ENCODE results near the gene WDR93. TPM values are rescaled to one million over a fixed set of nuclear protein-coding genes. Genes with fewer than 3 reads are reported as not detected.

WDR93 gene
- 0.31 TPM for total RNA-seq

GRCh38 chr15:89690276-89691218, at the start of gene WDR93, which contains the start of gene PEX11A:
Gene WDR93 (plus strand): TSS chr15:89690811. CDS start chr15:89701747, 10,936 bp downstream.
Gene PEX11A (minus strand): TSS chr15:89690754. CDS start chr15:89690632, 122 bp downstream.
- DNase-seq, result peak; percentile 54

- DNase-seq, result no peak
Measured at GRCh38 chr15:89641053-89641452, 49.6 kb upstream of the WDR93 start.

- no peak for DNase-seq
Measured at GRCh38 chr15:89642106-89642505, 48.5 kb upstream of the WDR93 start.

- DNase-seq, result no peak
Measured at GRCh38 chr15:89645680-89646079, 44.9 kb upstream of the WDR93 start.

DNA sequence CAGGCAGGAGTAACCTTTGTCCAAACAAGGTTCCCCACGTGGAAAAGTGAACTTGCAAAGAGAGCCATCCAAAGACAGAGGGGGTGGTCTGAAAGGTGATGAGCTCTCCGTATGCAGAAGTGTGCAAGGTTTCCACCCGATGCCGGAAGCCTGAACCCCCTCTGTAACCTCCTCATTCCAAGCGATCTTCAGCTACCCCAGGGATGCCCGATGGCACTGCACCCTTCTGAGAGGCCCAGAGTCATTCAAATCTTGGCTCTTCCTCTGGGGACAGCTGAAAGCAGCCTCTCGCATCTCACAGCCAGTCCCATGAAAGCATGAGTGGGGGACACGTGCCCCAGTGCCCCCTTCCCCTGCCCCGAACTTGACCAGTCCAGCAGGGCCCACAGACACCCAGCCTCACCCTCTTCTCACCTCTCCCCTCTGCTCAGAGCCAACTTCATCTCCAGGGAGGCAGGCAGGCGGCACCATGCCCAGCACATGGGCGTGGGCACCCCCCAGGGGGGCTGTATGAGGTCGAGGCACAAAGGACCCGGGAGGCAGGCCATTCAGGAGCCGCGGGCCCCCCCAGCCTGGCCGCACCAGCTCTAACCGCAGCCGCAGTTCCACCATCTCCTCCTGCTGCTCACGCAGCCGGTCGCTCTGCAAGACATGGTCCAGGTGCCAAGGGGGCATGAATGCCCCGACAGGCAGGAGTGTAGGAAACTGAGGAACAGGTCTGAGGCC, 44.0 kb upstream of the WDR93 start:
- DNase-seq, result no peak

DNA sequence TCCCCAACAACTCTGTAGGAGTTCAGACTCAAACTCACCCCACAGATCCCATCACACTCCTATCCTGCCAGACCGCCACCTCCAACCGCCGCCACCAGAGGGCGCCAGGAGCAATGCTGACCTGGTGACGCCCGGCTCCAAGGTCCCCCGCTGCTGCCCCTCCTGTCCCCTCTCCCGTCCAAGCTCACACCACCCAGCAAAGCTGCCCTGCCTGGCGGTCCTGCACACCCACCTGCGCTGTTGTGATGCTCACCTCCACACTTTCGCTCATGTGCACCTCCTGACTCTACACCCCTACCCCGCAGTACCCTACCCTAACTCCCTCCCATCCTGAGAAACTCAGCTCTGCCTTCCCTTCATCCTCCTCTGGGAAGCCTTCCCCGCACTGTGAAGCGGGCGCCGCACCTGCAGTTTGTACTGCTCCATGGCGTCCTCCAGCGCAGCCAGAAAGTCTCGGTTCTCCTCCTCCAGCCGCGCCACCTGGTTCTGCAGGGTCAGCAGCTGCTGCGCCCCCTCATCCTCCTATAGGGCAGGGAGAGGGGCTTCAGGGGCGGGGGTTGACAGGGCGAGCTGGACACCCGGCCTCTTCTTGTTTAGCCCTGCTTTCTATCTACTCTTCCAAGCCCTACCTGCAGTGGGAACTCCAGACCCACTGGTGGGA, 43.3 kb upstream of the WDR93 start:
- no peak for DNase-seq

GRCh38 chr15:89648106-89649012, 42.3 kb upstream of the WDR93 start:
- DNase-seq, result no peak

DNA sequence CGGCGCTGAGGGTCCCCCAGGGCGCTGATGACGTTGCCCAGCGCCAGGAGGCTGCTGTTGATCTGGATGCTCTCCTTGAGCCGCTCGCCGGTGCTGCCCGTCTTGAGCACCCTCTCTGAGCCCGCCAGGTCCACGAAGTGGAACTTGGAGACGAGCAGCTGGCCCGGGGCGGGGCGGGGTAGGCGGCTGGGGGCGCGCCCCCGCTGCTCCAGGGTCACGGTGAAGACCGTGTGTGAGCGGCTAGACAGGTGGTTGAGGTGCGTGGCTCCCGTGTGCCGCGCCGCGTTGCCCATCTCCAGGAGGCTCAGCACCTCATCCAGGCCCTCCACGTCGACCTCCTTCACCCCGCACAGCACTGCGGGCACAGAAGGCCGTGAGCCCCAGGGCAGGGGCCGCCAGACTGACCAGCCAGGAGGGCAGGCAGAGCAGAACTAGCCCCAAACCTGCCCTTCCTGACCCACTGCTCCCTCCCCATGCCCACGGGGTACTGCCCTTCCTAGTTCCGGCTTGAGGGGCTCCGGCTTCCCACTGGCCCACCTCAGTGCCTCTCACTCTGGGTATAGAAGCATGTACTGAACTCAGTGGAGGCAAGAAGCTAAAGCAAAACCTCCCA, 41.5 kb upstream of the WDR93 start:
- no peak for DNase-seq

- DNase-seq, result no peak
Measured at GRCh38 chr15:89649716-89650115, 40.9 kb upstream of the WDR93 start.

GRCh38 chr15:89652131-89652530, 38.5 kb upstream of the WDR93 start:
- no peak for DNase-seq

- no peak for DNase-seq
Measured at GRCh38 chr15:89652666-89653065, 37.9 kb upstream of the WDR93 start.

GRCh38 chr15:89653578-89653977, 37.0 kb upstream of the WDR93 start:
- no peak for DNase-seq

DNA sequence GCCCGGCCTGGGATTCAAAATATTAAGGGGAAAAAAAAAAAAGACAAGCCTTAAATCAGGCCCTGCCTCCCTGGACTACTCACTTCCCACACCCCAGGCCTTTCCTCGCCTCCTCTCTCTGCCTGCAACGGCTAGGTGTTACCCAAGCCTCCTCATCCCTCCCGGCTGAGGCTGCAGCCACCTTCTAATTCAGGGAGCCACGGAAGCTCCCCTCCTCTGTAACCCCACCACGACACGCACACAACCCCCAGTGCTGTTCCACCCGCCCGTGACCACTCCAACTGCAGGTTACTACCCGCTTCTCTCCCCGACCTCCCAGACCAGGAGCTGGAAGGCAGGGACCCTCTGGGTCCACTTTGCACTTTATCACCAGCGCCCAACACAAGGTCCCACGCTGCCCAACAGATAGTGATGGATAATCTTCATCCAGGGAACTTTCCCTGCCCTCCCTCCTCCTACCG, 36.3 kb upstream of the WDR93 start:
- DNase-seq, result no peak

GRCh38 chr15:89654847-89655805, 35.5 kb upstream of the WDR93 start, which contains the start of gene KIF7:
Gene KIF7 (minus strand): TSS chr15:89655467. CDS start chr15:89652930, 2,537 bp downstream.
- DNase-seq, result peak; percentile 14

- no peak for DNase-seq
Measured at GRCh38 chr15:89656116-89656815, 34.3 kb upstream of the WDR93 start.

- DNase-seq, result no peak
Measured at GRCh38 chr15:89657686-89658200, 32.9 kb upstream of the WDR93 start.

DNA sequence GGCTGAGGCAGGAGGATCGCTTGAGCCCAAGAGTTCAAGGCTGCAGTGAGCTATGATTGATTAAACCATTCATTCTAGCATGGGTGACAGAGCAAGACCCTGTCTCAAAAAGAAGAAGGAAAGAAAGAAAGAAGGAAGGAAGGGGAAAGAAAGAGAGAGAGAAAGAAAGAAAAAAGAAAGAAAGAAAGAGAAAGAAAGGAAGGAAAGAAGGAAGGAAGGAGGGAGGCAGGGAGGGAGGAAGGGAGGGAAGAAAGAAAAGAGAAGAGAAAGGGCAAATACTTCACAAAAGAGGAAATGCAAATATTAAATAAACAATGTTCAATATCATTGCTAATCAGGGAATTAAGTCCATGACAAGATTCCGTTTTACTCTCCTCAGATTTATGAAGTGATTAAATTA, 31.3 kb upstream of the WDR93 start:
- no peak for DNase-seq

DNA sequence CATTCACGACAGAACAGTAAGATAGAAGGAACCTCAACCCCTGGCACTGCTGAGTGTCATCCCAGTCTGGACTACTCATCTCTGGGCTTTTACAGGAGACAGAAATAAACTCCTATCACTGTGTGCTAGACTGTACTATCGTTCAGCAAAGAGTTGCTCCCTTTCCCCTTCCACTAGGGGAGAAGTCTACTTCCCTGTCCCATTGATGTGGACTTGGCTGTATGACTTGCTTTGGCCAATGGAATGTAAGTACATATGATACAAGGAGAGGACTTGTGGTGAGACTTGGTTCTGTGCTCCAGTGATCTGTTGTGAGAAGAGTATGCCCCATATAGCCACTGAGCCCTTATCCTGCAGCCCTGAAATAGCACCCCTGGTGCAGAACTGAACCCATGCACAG, 30.1 kb upstream of the WDR93 start:
- DNase-seq, result no peak

All from occipital lobe (tissue), 2 donors.